Measurements from ENCODE around the gene NCSTN.

NCSTN gene

DNA sequence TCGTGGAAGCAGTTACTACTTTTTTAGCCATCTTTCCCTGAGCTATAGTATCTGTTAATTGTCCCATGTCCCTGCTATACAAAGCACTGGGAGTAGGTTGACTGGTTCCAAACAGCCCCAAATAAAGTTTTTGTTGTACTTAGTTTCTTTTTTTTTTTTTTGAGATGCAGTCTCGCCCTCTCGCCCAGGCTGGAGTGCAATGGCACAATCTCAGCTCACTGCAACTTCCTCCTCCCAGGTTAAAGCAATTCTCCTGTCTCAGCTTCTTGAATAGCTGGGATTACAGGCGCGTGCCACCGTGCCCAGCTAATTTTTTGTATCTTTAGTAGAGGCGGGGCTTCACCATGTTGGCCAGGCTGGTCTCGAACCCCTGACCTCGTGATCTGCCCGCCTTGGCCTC lies 3.3 kb downstream of the NCSTN start:
- Histone ChIP-seq H3K4me1 (ENCODE audit: control insufficient read depth in 2 of 2, insufficient read depth in 2 of 2, low read length in 2 of 2) (peaks cover 20 to 21% of the 10 kb centered on the region in 2 donors), H3K9ac (ENCODE audit: low read depth in 1 of 2, low read length in 2 of 2) (no peak overlapping the region), H3K27ac (ENCODE audit: low read depth in 2 of 2, low read length in 2 of 2) (no peak overlapping the region), H3K9me3 (ENCODE audit: control insufficient read depth in 2 of 2, low read length in 2 of 2) (no peaks in the 10 kb centered on the region), H3K4me3 (ENCODE audit: low read length in 2 of 2) (no peak overlapping the region), H3K36me3 (ENCODE audit: control insufficient read depth in 2 of 2, insufficient read depth in 2 of 2, low read length in 2 of 2) (peaks cover 46 to 49% of the 10 kb centered on the region in 2 donors), H3K27me3 (ENCODE audit: control insufficient read depth in 2 of 2, insufficient read depth in 2 of 2, low read length in 2 of 2) (no peaks in the 10 kb centered on the region)

GRCh38 chr1:160346958-160347357 lies 3.8 kb downstream of the NCSTN start:
- peaks cover 50 to 54% of the 10 kb centered on the region in 2 donors for H3K36me3 ChIP-seq (ENCODE audit: control insufficient read depth in 2 of 2, insufficient read depth in 2 of 2, low read length in 2 of 2)
- H3K9ac ChIP-seq (ENCODE audit: low read depth in 1 of 2, low read length in 2 of 2): no peak overlapping the region
- H3K27ac ChIP-seq (ENCODE audit: low read depth in 2 of 2, low read length in 2 of 2): no peak overlapping the region
- peaks cover 15 to 18% of the 10 kb centered on the region in 2 donors for H3K4me1 ChIP-seq (ENCODE audit: control insufficient read depth in 2 of 2, insufficient read depth in 2 of 2, low read length in 2 of 2)
- H3K4me3 ChIP-seq (ENCODE audit: low read length in 2 of 2): no peak overlapping the region
- no peaks in the 10 kb centered on the region for H3K9me3 ChIP-seq (ENCODE audit: control insufficient read depth in 2 of 2, low read length in 2 of 2)
- no peaks in the 10 kb centered on the region for H3K27me3 ChIP-seq (ENCODE audit: control insufficient read depth in 2 of 2, insufficient read depth in 2 of 2, low read length in 2 of 2)

DNA sequence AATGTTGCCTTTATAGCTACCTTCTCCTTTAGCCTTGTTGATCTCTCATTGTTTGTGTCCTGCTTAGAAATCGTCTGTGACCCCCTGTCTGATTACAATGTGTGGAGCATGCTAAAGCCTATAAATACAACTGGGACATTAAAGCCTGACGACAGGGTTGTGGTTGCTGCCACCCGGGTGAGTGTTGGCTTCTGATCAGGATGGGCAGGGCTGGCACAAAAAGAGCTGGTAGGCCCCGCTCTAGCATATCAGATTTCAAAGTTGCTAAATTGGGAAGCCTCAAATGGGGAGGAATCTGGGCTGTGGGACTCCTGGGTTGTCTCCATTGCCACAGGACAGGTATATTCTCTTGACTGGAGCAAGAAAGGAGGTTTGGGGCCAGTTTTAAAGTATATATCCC lies 8.4 kb downstream of the NCSTN start:
- no peaks in the 10 kb centered on the region for H3K9me3 ChIP-seq (ENCODE audit: control insufficient read depth in 2 of 2, low read length in 2 of 2)
- no peaks in the 10 kb centered on the region for H3K4me1 ChIP-seq (ENCODE audit: control insufficient read depth in 2 of 2, insufficient read depth in 2 of 2, low read length in 2 of 2)
- H3K27me3 ChIP-seq (ENCODE audit: control insufficient read depth in 2 of 2, insufficient read depth in 2 of 2, low read length in 2 of 2): no peaks in the 10 kb centered on the region
- H3K36me3 ChIP-seq (ENCODE audit: control insufficient read depth in 2 of 2, insufficient read depth in 2 of 2, low read length in 2 of 2): peaks cover 83 to 88% of the 10 kb centered on the region in 2 donors
- H3K9ac ChIP-seq (ENCODE audit: low read depth in 1 of 2, low read length in 2 of 2): no peak overlapping the region
- no peak overlapping the region for H3K4me3 ChIP-seq (ENCODE audit: low read length in 2 of 2)
- H3K27ac ChIP-seq (ENCODE audit: low read depth in 2 of 2, low read length in 2 of 2): no peak overlapping the region

DNA sequence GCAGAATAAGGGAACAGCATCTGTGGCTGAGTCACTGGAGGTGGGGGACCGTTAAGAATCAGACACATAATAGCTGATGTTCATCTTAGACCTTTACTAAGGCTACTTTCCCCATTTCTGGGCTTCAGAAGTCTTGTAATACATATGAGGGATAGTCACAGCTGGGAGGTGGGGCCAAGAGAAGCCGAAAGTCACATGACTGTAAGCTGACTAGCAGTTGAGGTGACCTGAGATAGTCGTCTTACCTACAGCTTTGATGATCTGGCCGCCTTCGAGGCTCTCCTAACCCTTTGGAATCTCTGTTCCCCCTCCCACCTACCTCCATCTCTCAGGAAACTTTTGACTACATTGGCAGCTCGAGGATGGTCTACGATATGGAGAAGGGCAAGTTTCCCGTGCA lies 9.4 kb downstream of the NCSTN start:
- H3K27ac ChIP-seq (ENCODE audit: low read depth in 2 of 2, low read length in 2 of 2): no peak overlapping the region
- H3K9ac ChIP-seq (ENCODE audit: low read depth in 1 of 2, low read length in 2 of 2): no peak overlapping the region
- H3K36me3 ChIP-seq (ENCODE audit: control insufficient read depth in 2 of 2, insufficient read depth in 2 of 2, low read length in 2 of 2): peaks cover 87 to 92% of the 10 kb centered on the region in 2 donors
- no peaks in the 10 kb centered on the region for H3K9me3 ChIP-seq (ENCODE audit: control insufficient read depth in 2 of 2, low read length in 2 of 2)
- no peaks in the 10 kb centered on the region for H3K27me3 ChIP-seq (ENCODE audit: control insufficient read depth in 2 of 2, insufficient read depth in 2 of 2, low read length in 2 of 2)
- no peaks in the 10 kb centered on the region for H3K4me1 ChIP-seq (ENCODE audit: control insufficient read depth in 2 of 2, insufficient read depth in 2 of 2, low read length in 2 of 2)
- no peak overlapping the region for H3K4me3 ChIP-seq (ENCODE audit: low read length in 2 of 2)

- no peak overlapping the region for H3K27ac ChIP-seq (ENCODE audit: low read depth in 2 of 2, low read length in 2 of 2)
- no peak overlapping the region for H3K4me3 ChIP-seq (ENCODE audit: low read length in 2 of 2)
- no peak overlapping the region for H3K9ac ChIP-seq (ENCODE audit: low read depth in 1 of 2, low read length in 2 of 2)
- no peaks in the 10 kb centered on the region for H3K27me3 ChIP-seq (ENCODE audit: control insufficient read depth in 2 of 2, insufficient read depth in 2 of 2, low read length in 2 of 2)
- H3K4me1 ChIP-seq (ENCODE audit: control insufficient read depth in 2 of 2, insufficient read depth in 2 of 2, low read length in 2 of 2): no peaks in the 10 kb centered on the region
- H3K9me3 ChIP-seq (ENCODE audit: control insufficient read depth in 2 of 2, low read length in 2 of 2): no peaks in the 10 kb centered on the region
- peaks cover 86 to 94% of the 10 kb centered on the region in 2 donors for H3K36me3 ChIP-seq (ENCODE audit: control insufficient read depth in 2 of 2, insufficient read depth in 2 of 2, low read length in 2 of 2)
Observed at GRCh38 chr1:160353223-160353622, 10.0 kb downstream of the NCSTN start.

GRCh38 chr1:160354388-160354985 lies 11.3 kb downstream of the NCSTN start:
- peaks cover 80 to 91% of the 10 kb centered on the region in 2 donors for H3K36me3 ChIP-seq (ENCODE audit: control insufficient read depth in 2 of 2, insufficient read depth in 2 of 2, low read length in 2 of 2)
- no peaks in the 10 kb centered on the region for H3K27me3 ChIP-seq (ENCODE audit: control insufficient read depth in 2 of 2, insufficient read depth in 2 of 2, low read length in 2 of 2)

GRCh38 chr1:160357286-160358002 lies 14.3 kb downstream of the NCSTN start:
- Histone ChIP-seq H3K36me3 (ENCODE audit: control insufficient read depth in 2 of 2, insufficient read depth in 2 of 2, low read length in 2 of 2) (peaks cover 63 to 72% of the 10 kb centered on the region in 2 donors), H3K27me3 (ENCODE audit: control insufficient read depth in 2 of 2, insufficient read depth in 2 of 2, low read length in 2 of 2) (no peaks in the 10 kb centered on the region), H3K27ac (ENCODE audit: low read depth in 2 of 2, low read length in 2 of 2) (no peak overlapping the region), H3K4me3 (ENCODE audit: low read length in 2 of 2) (no peak overlapping the region), H3K9ac (ENCODE audit: low read depth in 1 of 2, low read length in 2 of 2) (no peak overlapping the region), H3K9me3 (ENCODE audit: control insufficient read depth in 2 of 2, low read length in 2 of 2) (no peaks in the 10 kb centered on the region), H3K4me1 (ENCODE audit: control insufficient read depth in 2 of 2, insufficient read depth in 2 of 2, low read length in 2 of 2) (no peaks in the 10 kb centered on the region)

More at GRCh38 chr1:160354388-160354985, 11.3 kb downstream of the NCSTN start:
- no peak overlapping the region for H3K4me3 ChIP-seq (ENCODE audit: low read length in 2 of 2)
- H3K9me3 ChIP-seq (ENCODE audit: control insufficient read depth in 2 of 2, low read length in 2 of 2): no peaks in the 10 kb centered on the region
- H3K4me1 ChIP-seq (ENCODE audit: control insufficient read depth in 2 of 2, insufficient read depth in 2 of 2, low read length in 2 of 2): no peaks in the 10 kb centered on the region
- H3K9ac ChIP-seq (ENCODE audit: low read depth in 1 of 2, low read length in 2 of 2): no peak overlapping the region
- H3K27ac ChIP-seq (ENCODE audit: low read depth in 2 of 2, low read length in 2 of 2): no peak overlapping the region

GRCh38 chr1:160358073-160358472 lies 14.9 kb downstream of the NCSTN start:
- H3K27ac ChIP-seq (ENCODE audit: low read depth in 2 of 2, low read length in 2 of 2): no peak overlapping the region
- H3K27me3 ChIP-seq (ENCODE audit: control insufficient read depth in 2 of 2, insufficient read depth in 2 of 2, low read length in 2 of 2): no peaks in the 10 kb centered on the region
- H3K9me3 ChIP-seq (ENCODE audit: control insufficient read depth in 2 of 2, low read length in 2 of 2): no peaks in the 10 kb centered on the region
- H3K4me3 ChIP-seq (ENCODE audit: low read length in 2 of 2): no peak overlapping the region
- H3K4me1 ChIP-seq (ENCODE audit: control insufficient read depth in 2 of 2, insufficient read depth in 2 of 2, low read length in 2 of 2): no peaks in the 10 kb centered on the region
- H3K36me3 ChIP-seq (ENCODE audit: control insufficient read depth in 2 of 2, insufficient read depth in 2 of 2, low read length in 2 of 2): peaks cover 57 to 65% of the 10 kb centered on the region in 2 donors
- no peak overlapping the region for H3K9ac ChIP-seq (ENCODE audit: low read depth in 1 of 2, low read length in 2 of 2)

- Histone ChIP-seq H3K27me3 (ENCODE audit: control insufficient read depth in 2 of 2, insufficient read depth in 2 of 2, low read length in 2 of 2) (no peaks in the 10 kb centered on the region), H3K4me1 (ENCODE audit: control insufficient read depth in 2 of 2, insufficient read depth in 2 of 2, low read length in 2 of 2) (no peaks in the 10 kb centered on the region), H3K27ac (ENCODE audit: low read depth in 2 of 2, low read length in 2 of 2) (no peak overlapping the region), H3K9ac (ENCODE audit: low read depth in 1 of 2, low read length in 2 of 2) (no peak overlapping the region), H3K36me3 (ENCODE audit: control insufficient read depth in 2 of 2, insufficient read depth in 2 of 2, low read length in 2 of 2) (peaks cover 40 to 49% of the 10 kb centered on the region in 2 donors), H3K4me3 (ENCODE audit: low read length in 2 of 2) (no peak overlapping the region), H3K9me3 (ENCODE audit: control insufficient read depth in 2 of 2, low read length in 2 of 2) (no peaks in the 10 kb centered on the region)
Observed at GRCh38 chr1:160359559-160360226, 16.5 kb downstream of the NCSTN start.

- no peak overlapping the region for H3K4me3 ChIP-seq (ENCODE audit: low read length in 2 of 2)
- H3K4me1 ChIP-seq (ENCODE audit: control insufficient read depth in 2 of 2, insufficient read depth in 2 of 2, low read length in 2 of 2): no peaks in the 10 kb centered on the region
- H3K36me3 ChIP-seq (ENCODE audit: control insufficient read depth in 2 of 2, insufficient read depth in 2 of 2, low read length in 2 of 2): peaks cover 35 to 43% of the 10 kb centered on the region in 2 donors
- no peak overlapping the region for H3K9ac ChIP-seq (ENCODE audit: low read depth in 1 of 2, low read length in 2 of 2)
- H3K9me3 ChIP-seq (ENCODE audit: control insufficient read depth in 2 of 2, low read length in 2 of 2): no peaks in the 10 kb centered on the region
- no peak overlapping the region for H3K27ac ChIP-seq (ENCODE audit: low read depth in 2 of 2, low read length in 2 of 2)
- H3K27me3 ChIP-seq (ENCODE audit: control insufficient read depth in 2 of 2, insufficient read depth in 2 of 2, low read length in 2 of 2): no peaks in the 10 kb centered on the region
Observed at GRCh38 chr1:160360227-160360695, 17.1 kb downstream of the NCSTN start.
